HEK293T (cell line): ENCODE measurements around the gene ZNF580.

ENCODE experiments used
- BHLHE40 ChIP-seq: fragments of 450-650 bp; IDR thresholded peaks from 2 replicates; pipeline ENCODE4 v1.6.1; 2016; ENCODE audit warnings: mild to moderate bottlenecking, moderate library complexity, borderline replicate concordance
- CTBP1 ChIP-seq: fragments of 450-650 bp; IDR thresholded peaks from 2 replicates; pipeline ENCODE4 v1.6.1; 2016; ENCODE audit warnings: borderline replicate concordance
- ELF4 ChIP-seq: fragments of 450-650 bp; IDR thresholded peaks from 2 replicates; pipeline ENCODE4 v1.6.1; 2017; ENCODE audit warnings: antibody characterized with exemption
- FOXA1 ChIP-seq: fragments of 450-650 bp; IDR thresholded peaks from 2 replicates; pipeline ENCODE4 v1.6.1; 2016; ENCODE audit warnings: mild to moderate bottlenecking
- FOXK2 ChIP-seq: fragments of 450-650 bp; IDR thresholded peaks from 2 replicates; pipeline ENCODE4 v1.6.1; 2016; ENCODE audit warnings: mild to moderate bottlenecking
- FOXM1 ChIP-seq: fragments of 450-650 bp; IDR thresholded peaks from 2 replicates; pipeline ENCODE4 v1.6.1; 2017; ENCODE audit warnings: mild to moderate bottlenecking, borderline replicate concordance
- HDGF ChIP-seq: fragments of 450-650 bp; IDR thresholded peaks from 2 replicates; pipeline ENCODE4 v1.6.1; 2017; ENCODE audit warnings: antibody characterized with exemption, borderline replicate concordance
- L3MBTL2 ChIP-seq: fragments of 450-650 bp; conservative IDR thresholded peaks from 2 replicates; pipeline ENCODE4 v1.6.1; 2016; ENCODE audit warnings: mild to moderate bottlenecking
- LEF1 ChIP-seq: fragments of 450-650 bp; IDR thresholded peaks from 2 replicates; pipeline ENCODE4 v1.6.1; 2017; ENCODE audit warnings: mild to moderate bottlenecking, borderline replicate concordance
- NFRKB ChIP-seq: fragments of 450-650 bp; IDR thresholded peaks from 2 replicates; pipeline ENCODE4 v1.6.1; 2016; ENCODE audit warnings: mild to moderate bottlenecking, moderate library complexity
- SP1 ChIP-seq: fragments of 450-650 bp; IDR thresholded peaks from 2 replicates; pipeline ENCODE4 v1.6.1; 2017
- SUZ12 ChIP-seq: fragments of 450-650 bp; IDR thresholded peaks from 2 replicates; pipeline ENCODE4 v1.6.1; 2016; ENCODE audit warnings: mild to moderate bottlenecking
- ZNF384 ChIP-seq: fragments of 450-650 bp; IDR thresholded peaks from 2 replicates; pipeline ENCODE4 v1.6.1; 2016
- TF ChIP-seq, protein P1 (sequence below): fragments of 450-650 bp; IDR thresholded peaks from 2 replicates; pipeline ENCODE4 v1.6.1; 2016

GRCh38 chr19:55635334-55635717 is 5.5 kb upstream of the ZNF580 start:
- TF ChIP-seq FOXM1: no peak
- TF ChIP-seq NFRKB: no peak
- TF ChIP-seq SUZ12: no peak
- TF ChIP-seq BHLHE40: no peak
- TF ChIP-seq CTBP1: no peak
- TF ChIP-seq FOXK2: no peak
- TF ChIP-seq SP1: no peak
- TF ChIP-seq L3MBTL2: no peak
- no peak for TF ChIP-seq HDGF
- no peak for TF ChIP-seq LEF1
- no peak for TF ChIP-seq ZNF384
- TF ChIP-seq FOXA1: no peak
- no peak for TF ChIP-seq ELF4
- TF ChIP-seq, protein P1, sequence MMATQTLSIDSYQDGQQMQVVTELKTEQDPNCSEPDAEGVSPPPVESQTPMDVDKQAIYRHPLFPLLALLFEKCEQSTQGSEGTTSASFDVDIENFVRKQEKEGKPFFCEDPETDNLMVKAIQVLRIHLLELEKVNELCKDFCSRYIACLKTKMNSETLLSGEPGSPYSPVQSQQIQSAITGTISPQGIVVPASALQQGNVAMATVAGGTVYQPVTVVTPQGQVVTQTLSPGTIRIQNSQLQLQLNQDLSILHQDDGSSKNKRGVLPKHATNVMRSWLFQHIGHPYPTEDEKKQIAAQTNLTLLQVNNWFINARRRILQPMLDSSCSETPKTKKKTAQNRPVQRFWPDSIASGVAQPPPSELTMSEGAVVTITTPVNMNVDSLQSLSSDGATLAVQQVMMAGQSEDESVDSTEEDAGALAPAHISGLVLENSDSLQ: no peak
